WTC11 (cell line): Measurements from ENCODE around the gene CHN1.

Source experiments
- ATF2 ChIP-seq: sonication (generic); formaldehyde crosslinking; IDR thresholded peaks from 2 replicates; pipeline ENCODE4 v1.8.1; 2022; ENCODE audit warnings: low read depth, missing genetic modification reagents, borderline replicate concordance
- ESRRA ChIP-seq: sonication (generic); formaldehyde crosslinking; IDR thresholded peaks from 2 replicates; pipeline ENCODE4 v1.8.1; 2022; ENCODE audit warnings: mild to moderate bottlenecking, missing genetic modification reagents, borderline replicate concordance
- NR1H2 ChIP-seq: sonication (generic); formaldehyde crosslinking; IDR thresholded peaks from 2 replicates; pipeline ENCODE4 v1.9.0; 2021; ENCODE audit warnings: mild to moderate bottlenecking, moderate library complexity, missing genetic modification reagents
- SP1 ChIP-seq: sonication (generic); formaldehyde crosslinking; conservative IDR thresholded peaks from 2 replicates; pipeline ENCODE4 v1.8.1; 2022; ENCODE audit warnings: missing genetic modification reagents
- TP53 ChIP-seq: sonication (generic); formaldehyde crosslinking; IDR thresholded peaks from 2 replicates; pipeline ENCODE4 v1.8.1; 2023; ENCODE audit warnings: mild to moderate bottlenecking, missing genetic modification reagents
- TF ChIP-seq, protein P1 (sequence below): fragments of 250-450 bp; sonication (Bioruptor Pico); IDR thresholded peaks from 2 replicates; pipeline ENCODE4 v1.8.0; 2021; ENCODE audit warnings: mild to moderate bottlenecking
- TF ChIP-seq, protein P2 (sequence below): fragments of 200-600 bp; IDR thresholded peaks from 2 replicates; pipeline ENCODE4 v1.8.0; 2022; ENCODE audit warnings: antibody characterized with exemption

GRCh38 chr2:174789001-174789400 lies 216.2 kb downstream of the CHN1 start:
- TF ChIP-seq ESRRA (no peak), ATF2 (no peak), TP53 (no peak), SP1 (CRISPR knock-in tag) (no peak), NR1H2 (CRISPR knock-in tag) (no peak)
- TF ChIP-seq, protein P1, sequence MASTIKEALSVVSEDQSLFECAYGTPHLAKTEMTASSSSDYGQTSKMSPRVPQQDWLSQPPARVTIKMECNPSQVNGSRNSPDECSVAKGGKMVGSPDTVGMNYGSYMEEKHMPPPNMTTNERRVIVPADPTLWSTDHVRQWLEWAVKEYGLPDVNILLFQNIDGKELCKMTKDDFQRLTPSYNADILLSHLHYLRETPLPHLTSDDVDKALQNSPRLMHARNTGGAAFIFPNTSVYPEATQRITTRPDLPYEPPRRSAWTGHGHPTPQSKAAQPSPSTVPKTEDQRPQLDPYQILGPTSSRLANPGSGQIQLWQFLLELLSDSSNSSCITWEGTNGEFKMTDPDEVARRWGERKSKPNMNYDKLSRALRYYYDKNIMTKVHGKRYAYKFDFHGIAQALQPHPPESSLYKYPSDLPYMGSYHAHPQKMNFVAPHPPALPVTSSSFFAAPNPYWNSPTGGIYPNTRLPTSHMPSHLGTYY (CRISPR knock-in tag) = no peak
- TF ChIP-seq, protein P2, sequence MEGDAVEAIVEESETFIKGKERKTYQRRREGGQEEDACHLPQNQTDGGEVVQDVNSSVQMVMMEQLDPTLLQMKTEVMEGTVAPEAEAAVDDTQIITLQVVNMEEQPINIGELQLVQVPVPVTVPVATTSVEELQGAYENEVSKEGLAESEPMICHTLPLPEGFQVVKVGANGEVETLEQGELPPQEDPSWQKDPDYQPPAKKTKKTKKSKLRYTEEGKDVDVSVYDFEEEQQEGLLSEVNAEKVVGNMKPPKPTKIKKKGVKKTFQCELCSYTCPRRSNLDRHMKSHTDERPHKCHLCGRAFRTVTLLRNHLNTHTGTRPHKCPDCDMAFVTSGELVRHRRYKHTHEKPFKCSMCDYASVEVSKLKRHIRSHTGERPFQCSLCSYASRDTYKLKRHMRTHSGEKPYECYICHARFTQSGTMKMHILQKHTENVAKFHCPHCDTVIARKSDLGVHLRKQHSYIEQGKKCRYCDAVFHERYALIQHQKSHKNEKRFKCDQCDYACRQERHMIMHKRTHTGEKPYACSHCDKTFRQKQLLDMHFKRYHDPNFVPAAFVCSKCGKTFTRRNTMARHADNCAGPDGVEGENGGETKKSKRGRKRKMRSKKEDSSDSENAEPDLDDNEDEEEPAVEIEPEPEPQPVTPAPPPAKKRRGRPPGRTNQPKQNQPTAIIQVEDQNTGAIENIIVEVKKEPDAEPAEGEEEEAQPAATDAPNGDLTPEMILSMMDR = no peak
